Measurements from ENCODE around the gene ANKRD13A. TPM values are rescaled to one million over a fixed set of nuclear protein-coding genes. Genes with fewer than 3 reads are reported as not detected.

ANKRD13A gene
- total and polyA plus RNA-seq, 2 experiments from 2014 or later = 5.7 to 25.6 TPM

DNA sequence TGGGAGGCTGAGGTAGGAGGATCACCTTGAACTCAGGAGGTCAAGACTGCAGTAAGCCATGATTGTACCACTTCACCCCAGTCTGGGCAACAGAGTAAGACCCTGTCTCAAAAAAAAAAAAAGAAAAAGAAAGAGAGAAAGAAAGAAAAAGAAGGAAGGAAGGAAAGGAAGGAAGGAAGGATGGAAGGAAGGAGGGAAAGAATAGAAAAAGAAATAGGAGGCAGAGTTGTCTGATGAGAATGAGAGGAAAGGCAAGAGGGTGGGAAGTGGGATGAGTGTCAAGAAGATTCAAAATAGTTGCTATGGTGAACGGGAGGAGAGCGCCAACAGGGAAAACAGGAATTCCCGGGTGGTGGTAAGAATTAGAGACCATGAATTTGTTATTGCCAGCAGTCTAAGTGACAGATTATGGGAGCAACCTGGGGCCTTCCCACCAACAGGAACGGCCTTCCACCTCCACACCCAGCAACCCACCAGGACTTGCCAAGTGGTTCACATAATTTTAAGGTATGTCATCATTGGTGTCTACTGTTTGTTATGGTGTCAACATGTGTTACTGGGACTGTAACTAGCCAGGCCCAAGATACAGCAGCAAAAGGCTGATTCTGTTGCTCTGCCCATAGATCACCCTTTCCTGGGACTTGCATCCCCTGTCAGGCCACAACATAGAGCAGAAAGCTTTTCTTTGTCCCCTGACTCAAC lies 85.2 kb downstream of the ANKRD13A start:
- H3K27ac Mint-ChIP-seq = no peak overlapping the region
- H3K4me3 ChIP-seq = no peak overlapping the region
- no peaks in the 10 kb centered on the region for H3K36me3 Mint-ChIP-seq (ENCODE audit: low read depth)
- H3K9me3 Mint-ChIP-seq = no peaks in the 10 kb centered on the region
- H3K27ac ChIP-seq (ENCODE audit: low read depth) = no peak overlapping the region
- ATAC-seq (no peak), DNase-seq (ENCODE audit: low spot score) (no peak)
- H3K36me3 ChIP-seq (ENCODE audit: insufficient read depth) = no peaks in the 10 kb centered on the region
- H3F3A ChIP-seq (replicated peaks; ENCODE audit: low read depth) = no peaks in the 10 kb centered on the region
- 0 out of 2 replicates have a peak, but pooled peaks cover 6% of the 10 kb centered on the region for H3K9me2 ChIP-seq (ENCODE audit: insufficient read depth)
- no peak overlapping the region for H2AFZ ChIP-seq
- H3K4me1 ChIP-seq (ENCODE audit: insufficient read depth) = no peaks in the 10 kb centered on the region
- H3K27me3 ChIP-seq (ENCODE audit: insufficient read depth) = no peaks in the 10 kb centered on the region
- TF ChIP-seq CREB1 (CRISPR knock-in tag; IDR thresholded peaks at IDR 0.05; ENCODE audit: low read depth) (no peak), EZH2 (IDR thresholded peaks at IDR 0.05; ENCODE audit: low read depth, unreplicated experiment) (no peak), JUNB (IDR thresholded peaks at IDR 0.05; ENCODE audit: unreplicated experiment) (no peak), ZNF114 (CRISPR knock-in tag; IDR thresholded peaks at IDR 0.05) (no peak), POLR2AphosphoS5 (IDR thresholded peaks at IDR 0.05; ENCODE audit: low read depth) (no peak), ZNF331 (CRISPR knock-in tag; IDR thresholded peaks at IDR 0.05; ENCODE audit: low read depth) (no peak), NANOG (IDR thresholded peaks at IDR 0.05; ENCODE audit: borderline replicate concordance) (no peak), EZH2phosphoT487 (IDR thresholded peaks at IDR 0.05; ENCODE audit: unreplicated experiment) (no peak), STAT1 (IDR thresholded peaks at IDR 0.05; ENCODE audit: unreplicated experiment) (no peak)
- TF ChIP-seq, protein P1, sequence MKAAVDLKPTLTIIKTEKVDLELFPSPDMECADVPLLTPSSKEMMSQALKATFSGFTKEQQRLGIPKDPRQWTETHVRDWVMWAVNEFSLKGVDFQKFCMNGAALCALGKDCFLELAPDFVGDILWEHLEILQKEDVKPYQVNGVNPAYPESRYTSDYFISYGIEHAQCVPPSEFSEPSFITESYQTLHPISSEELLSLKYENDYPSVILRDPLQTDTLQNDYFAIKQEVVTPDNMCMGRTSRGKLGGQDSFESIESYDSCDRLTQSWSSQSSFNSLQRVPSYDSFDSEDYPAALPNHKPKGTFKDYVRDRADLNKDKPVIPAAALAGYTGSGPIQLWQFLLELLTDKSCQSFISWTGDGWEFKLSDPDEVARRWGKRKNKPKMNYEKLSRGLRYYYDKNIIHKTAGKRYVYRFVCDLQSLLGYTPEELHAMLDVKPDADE (IDR thresholded peaks at IDR 0.05) = no peak
- TF ChIP-seq, protein P2, sequence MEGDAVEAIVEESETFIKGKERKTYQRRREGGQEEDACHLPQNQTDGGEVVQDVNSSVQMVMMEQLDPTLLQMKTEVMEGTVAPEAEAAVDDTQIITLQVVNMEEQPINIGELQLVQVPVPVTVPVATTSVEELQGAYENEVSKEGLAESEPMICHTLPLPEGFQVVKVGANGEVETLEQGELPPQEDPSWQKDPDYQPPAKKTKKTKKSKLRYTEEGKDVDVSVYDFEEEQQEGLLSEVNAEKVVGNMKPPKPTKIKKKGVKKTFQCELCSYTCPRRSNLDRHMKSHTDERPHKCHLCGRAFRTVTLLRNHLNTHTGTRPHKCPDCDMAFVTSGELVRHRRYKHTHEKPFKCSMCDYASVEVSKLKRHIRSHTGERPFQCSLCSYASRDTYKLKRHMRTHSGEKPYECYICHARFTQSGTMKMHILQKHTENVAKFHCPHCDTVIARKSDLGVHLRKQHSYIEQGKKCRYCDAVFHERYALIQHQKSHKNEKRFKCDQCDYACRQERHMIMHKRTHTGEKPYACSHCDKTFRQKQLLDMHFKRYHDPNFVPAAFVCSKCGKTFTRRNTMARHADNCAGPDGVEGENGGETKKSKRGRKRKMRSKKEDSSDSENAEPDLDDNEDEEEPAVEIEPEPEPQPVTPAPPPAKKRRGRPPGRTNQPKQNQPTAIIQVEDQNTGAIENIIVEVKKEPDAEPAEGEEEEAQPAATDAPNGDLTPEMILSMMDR (conservative IDR thresholded peaks at IDR 0.05; ENCODE audit: low read depth in 2 of 2) = no peak
- TF ChIP-seq, protein P3, sequence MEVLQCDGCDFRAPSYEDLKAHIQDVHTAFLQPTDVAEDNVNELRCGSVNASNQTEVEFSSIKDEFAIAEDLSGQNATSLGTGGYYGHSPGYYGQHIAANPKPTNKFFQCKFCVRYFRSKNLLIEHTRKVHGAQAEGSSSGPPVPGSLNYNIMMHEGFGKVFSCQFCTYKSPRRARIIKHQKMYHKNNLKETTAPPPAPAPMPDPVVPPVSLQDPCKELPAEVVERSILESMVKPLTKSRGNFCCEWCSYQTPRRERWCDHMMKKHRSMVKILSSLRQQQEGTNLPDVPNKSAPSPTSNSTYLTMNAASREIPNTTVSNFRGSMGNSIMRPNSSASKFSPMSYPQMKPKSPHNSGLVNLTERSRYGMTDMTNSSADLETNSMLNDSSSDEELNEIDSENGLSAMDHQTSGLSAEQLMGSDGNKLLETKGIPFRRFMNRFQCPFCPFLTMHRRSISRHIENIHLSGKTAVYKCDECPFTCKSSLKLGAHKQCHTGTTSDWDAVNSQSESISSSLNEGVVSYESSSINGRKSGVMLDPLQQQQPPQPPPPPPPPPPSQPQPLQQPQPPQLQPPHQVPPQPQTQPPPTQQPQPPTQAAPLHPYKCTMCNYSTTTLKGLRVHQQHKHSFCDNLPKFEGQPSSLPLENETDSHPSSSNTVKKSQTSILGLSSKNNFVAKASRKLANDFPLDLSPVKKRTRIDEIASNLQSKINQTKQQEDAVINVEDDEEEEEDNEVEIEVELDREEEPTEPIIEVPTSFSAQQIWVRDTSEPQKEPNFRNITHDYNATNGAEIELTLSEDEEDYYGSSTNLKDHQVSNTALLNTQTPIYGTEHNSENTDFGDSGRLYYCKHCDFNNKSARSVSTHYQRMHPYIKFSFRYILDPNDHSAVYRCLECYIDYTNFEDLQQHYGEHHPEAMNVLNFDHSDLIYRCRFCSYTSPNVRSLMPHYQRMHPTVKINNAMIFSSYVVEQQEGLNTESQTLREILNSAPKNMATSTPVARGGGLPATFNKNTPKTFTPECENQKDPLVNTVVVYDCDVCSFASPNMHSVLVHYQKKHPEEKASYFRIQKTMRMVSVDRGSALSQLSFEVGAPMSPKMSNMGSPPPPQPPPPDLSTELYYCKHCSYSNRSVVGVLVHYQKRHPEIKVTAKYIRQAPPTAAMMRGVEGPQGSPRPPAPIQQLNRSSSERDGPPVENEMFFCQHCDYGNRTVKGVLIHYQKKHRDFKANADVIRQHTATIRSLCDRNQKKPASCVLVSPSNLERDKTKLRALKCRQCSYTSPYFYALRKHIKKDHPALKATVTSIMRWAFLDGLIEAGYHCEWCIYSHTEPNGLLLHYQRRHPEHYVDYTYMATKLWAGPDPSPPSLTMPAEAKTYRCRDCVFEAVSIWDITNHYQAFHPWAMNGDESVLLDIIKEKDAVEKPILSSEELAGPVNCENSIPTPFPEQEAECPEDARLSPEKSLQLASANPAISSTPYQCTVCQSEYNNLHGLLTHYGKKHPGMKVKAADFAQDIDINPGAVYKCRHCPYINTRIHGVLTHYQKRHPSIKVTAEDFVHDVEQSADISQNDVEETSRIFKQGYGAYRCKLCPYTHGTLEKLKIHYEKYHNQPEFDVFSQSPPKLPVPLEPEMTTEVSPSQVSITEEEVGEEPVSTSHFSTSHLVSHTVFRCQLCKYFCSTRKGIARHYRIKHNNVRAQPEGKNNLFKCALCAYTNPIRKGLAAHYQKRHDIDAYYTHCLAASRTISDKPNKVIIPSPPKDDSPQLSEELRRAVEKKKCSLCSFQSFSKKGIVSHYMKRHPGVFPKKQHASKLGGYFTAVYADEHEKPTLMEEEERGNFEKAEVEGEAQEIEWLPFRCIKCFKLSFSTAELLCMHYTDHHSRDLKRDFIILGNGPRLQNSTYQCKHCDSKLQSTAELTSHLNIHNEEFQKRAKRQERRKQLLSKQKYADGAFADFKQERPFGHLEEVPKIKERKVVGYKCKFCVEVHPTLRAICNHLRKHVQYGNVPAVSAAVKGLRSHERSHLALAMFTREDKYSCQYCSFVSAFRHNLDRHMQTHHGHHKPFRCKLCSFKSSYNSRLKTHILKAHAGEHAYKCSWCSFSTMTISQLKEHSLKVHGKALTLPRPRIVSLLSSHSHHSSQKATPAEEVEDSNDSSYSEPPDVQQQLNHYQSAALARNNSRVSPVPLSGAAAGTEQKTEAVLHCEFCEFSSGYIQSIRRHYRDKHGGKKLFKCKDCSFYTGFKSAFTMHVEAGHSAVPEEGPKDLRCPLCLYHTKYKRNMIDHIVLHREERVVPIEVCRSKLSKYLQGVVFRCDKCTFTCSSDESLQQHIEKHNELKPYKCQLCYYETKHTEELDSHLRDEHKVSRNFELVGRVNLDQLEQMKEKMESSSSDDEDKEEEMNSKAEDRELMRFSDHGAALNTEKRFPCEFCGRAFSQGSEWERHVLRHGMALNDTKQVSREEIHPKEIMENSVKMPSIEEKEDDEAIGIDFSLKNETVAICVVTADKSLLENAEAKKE (CRISPR knock-in tag; IDR thresholded peaks at IDR 0.05) = no peak
- TF ChIP-seq, protein P4, sequence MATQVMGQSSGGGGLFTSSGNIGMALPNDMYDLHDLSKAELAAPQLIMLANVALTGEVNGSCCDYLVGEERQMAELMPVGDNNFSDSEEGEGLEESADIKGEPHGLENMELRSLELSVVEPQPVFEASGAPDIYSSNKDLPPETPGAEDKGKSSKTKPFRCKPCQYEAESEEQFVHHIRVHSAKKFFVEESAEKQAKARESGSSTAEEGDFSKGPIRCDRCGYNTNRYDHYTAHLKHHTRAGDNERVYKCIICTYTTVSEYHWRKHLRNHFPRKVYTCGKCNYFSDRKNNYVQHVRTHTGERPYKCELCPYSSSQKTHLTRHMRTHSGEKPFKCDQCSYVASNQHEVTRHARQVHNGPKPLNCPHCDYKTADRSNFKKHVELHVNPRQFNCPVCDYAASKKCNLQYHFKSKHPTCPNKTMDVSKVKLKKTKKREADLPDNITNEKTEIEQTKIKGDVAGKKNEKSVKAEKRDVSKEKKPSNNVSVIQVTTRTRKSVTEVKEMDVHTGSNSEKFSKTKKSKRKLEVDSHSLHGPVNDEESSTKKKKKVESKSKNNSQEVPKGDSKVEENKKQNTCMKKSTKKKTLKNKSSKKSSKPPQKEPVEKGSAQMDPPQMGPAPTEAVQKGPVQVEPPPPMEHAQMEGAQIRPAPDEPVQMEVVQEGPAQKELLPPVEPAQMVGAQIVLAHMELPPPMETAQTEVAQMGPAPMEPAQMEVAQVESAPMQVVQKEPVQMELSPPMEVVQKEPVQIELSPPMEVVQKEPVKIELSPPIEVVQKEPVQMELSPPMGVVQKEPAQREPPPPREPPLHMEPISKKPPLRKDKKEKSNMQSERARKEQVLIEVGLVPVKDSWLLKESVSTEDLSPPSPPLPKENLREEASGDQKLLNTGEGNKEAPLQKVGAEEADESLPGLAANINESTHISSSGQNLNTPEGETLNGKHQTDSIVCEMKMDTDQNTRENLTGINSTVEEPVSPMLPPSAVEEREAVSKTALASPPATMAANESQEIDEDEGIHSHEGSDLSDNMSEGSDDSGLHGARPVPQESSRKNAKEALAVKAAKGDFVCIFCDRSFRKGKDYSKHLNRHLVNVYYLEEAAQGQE (IDR thresholded peaks at IDR 0.05; ENCODE audit: unreplicated experiment) = no peak
- no peak overlapping the region for H3K4me2 ChIP-seq
- no peaks in the 10 kb centered on the region for H4K20me1 ChIP-seq (replicated peaks; ENCODE audit: insufficient read depth)
- no peaks in the 10 kb centered on the region for H3K79me2 ChIP-seq (replicated peaks; ENCODE audit: insufficient read depth)
- peaks cover 2% of the 10 kb centered on the region for H3K27me3 Mint-ChIP-seq (ENCODE audit: insufficient read depth, low read depth, poor library complexity)
- no peak overlapping the region for H3K4me3 Mint-ChIP-seq
- no peaks in the 10 kb centered on the region for H3K4me1 Mint-ChIP-seq

All from GM23338 (cell line).